ENCODE measurements around the gene RAB23.
A peak's percentile ranks its signal among the peaks of the same experiment; 100 is the strongest.

RAB23 gene

GRCh38 chr6:57195457-57195856 lies 26.6 kb downstream of the RAB23 start:
- Mint-ChIP-seq H3K4me3 (no peak overlapping the region), H3K27me3 (no peaks in the 10 kb centered on the region), H3K27ac (ENCODE audit: low read depth) (no peak overlapping the region), H3K36me3 (ENCODE audit: insufficient read depth) (peaks cover 7% of the 10 kb centered on the region), H3K9me3 (no peaks in the 10 kb centered on the region), H3K4me1 (no peaks in the 10 kb centered on the region)
- ATAC-seq (replicated peaks; ENCODE audit: extremely low read depth, poor library complexity, severe bottlenecking) (no peak), DNase-seq (ENCODE audit: low spot score in 2 of 2) (no peak)

- Mint-ChIP-seq H3K27ac (ENCODE audit: low read depth) (no peak overlapping the region), H3K4me3 (no peak overlapping the region), H3K27me3 (no peaks in the 10 kb centered on the region), H3K9me3 (no peaks in the 10 kb centered on the region), H3K36me3 (ENCODE audit: insufficient read depth) (peaks cover 7% of the 10 kb centered on the region), H3K4me1 (no peaks in the 10 kb centered on the region)
- ATAC-seq (replicated peaks; ENCODE audit: extremely low read depth, poor library complexity, severe bottlenecking) (no peak), DNase-seq (ENCODE audit: low spot score in 2 of 2) (no peak)
Measured at GRCh38 chr6:57193177-57193576, 28.9 kb downstream of the RAB23 start.

- DNase-seq (ENCODE audit: low spot score in 2 of 2) = no peak
- H3K27me3 Mint-ChIP-seq = no peaks in the 10 kb centered on the region
- H3K4me3 Mint-ChIP-seq = no peak overlapping the region
- H3K9me3 Mint-ChIP-seq = no peaks in the 10 kb centered on the region
- peaks cover 5% of the 10 kb centered on the region for H3K36me3 Mint-ChIP-seq (ENCODE audit: insufficient read depth)
- H3K27ac Mint-ChIP-seq (ENCODE audit: low read depth) = no peak overlapping the region
- H3K4me1 Mint-ChIP-seq = no peaks in the 10 kb centered on the region
- no peak for ATAC-seq (replicated peaks; ENCODE audit: extremely low read depth, poor library complexity, severe bottlenecking)
Measured at GRCh38 chr6:57190140-57190539, 32.0 kb downstream of the RAB23 start.

- H3K36me3 Mint-ChIP-seq (ENCODE audit: insufficient read depth) = peaks cover 11% of the 10 kb centered on the region
- no peak for DNase-seq (ENCODE audit: low spot score in 2 of 2)
- no peak for ATAC-seq (replicated peaks; ENCODE audit: extremely low read depth, poor library complexity, severe bottlenecking)
- no peaks in the 10 kb centered on the region for H3K9me3 Mint-ChIP-seq
- H3K27me3 Mint-ChIP-seq = no peaks in the 10 kb centered on the region
- H3K4me1 Mint-ChIP-seq = no peaks in the 10 kb centered on the region
- H3K4me3 Mint-ChIP-seq = no peak overlapping the region
- peak overlapping the region; percentile 13 for H3K27ac Mint-ChIP-seq (ENCODE audit: low read depth)
Measured at GRCh38 chr6:57183336-57183735, 38.8 kb downstream of the RAB23 start.

- no peaks in the 10 kb centered on the region for H3K4me1 Mint-ChIP-seq
- H3K27ac Mint-ChIP-seq (ENCODE audit: low read depth) = peak overlapping the region; percentile 69
- peaks cover 11% of the 10 kb centered on the region for H3K36me3 Mint-ChIP-seq (ENCODE audit: insufficient read depth)
- H3K9me3 Mint-ChIP-seq = no peaks in the 10 kb centered on the region
- no peaks in the 10 kb centered on the region for H3K27me3 Mint-ChIP-seq
- no peak overlapping the region for H3K4me3 Mint-ChIP-seq
- ATAC-seq (replicated peaks; ENCODE audit: extremely low read depth, poor library complexity, severe bottlenecking) (no peak), DNase-seq (ENCODE audit: low spot score in 2 of 2) (no peak)
Measured at GRCh38 chr6:57182017-57182432, 40.1 kb downstream of the RAB23 start.

DNA sequence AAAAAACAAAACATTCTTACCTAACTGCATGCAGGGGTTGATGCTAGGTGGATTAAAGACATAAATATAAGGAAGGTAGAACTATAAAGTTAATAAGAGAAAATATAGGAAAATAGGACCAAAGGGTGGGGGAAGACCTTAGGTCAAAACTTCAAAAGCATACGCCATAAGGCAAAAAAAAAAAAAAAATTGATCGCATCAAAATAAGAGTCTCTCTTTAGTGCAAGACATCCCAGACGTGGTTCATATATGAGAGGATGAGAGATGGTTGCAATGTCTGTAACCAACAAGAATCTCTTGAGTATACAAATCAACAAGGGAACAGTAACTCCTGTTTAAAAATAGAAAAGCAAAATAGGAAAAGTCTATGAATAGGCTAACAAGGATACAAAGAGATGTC lies 41.5 kb downstream of the RAB23 start:
- Mint-ChIP-seq H3K27me3 (no peaks in the 10 kb centered on the region), H3K9me3 (no peaks in the 10 kb centered on the region), H3K4me1 (peaks cover 1% of the 10 kb centered on the region), H3K27ac (ENCODE audit: low read depth) (no peak overlapping the region), H3K4me3 (no peak overlapping the region), H3K36me3 (ENCODE audit: insufficient read depth) (peaks cover 11% of the 10 kb centered on the region)
- ATAC-seq (replicated peaks; ENCODE audit: extremely low read depth, poor library complexity, severe bottlenecking) = no peak
- no peak for DNase-seq (ENCODE audit: low spot score in 2 of 2)

DNA sequence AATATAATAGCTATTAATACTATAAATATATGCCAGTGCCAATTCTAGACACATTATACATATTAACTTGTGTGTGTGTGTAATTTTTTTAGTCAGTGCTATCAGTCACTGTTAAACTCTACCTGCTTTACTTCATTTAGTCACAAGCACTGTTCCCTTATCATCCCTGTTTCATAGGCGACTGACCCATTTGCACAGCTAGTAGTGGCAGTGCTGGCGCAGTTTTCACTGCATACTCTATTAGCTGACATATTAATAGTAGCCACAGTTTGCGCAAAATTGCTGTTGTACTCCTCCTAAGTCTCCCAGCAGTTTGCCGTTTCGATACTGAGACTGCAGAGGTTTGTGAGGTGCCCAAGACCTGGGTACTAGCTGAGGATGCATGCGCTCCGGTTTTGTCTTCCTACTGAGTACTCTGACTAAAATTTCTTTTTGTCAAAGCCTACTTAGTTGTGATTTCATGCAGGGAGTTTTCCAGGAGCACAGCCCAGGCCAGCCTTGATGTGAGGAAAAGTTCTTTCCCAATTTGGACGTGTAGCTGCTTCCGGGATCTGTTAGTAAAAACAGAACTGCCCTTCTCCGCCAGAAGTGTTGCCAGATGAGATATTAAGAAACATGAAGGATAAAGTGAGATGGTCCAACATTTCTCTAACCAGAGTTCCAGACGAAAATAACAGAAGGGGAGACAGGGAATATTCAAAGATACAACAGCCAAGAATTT lies 44.4 kb downstream of the RAB23 start:
- H3K4me3 Mint-ChIP-seq = no peak overlapping the region
- H3K36me3 Mint-ChIP-seq (ENCODE audit: insufficient read depth) = peaks cover 6% of the 10 kb centered on the region
- no peak overlapping the region for H3K27ac Mint-ChIP-seq (ENCODE audit: low read depth)
- no peak for DNase-seq (ENCODE audit: low spot score in 2 of 2)
- peaks cover 16% of the 10 kb centered on the region for H3K4me1 Mint-ChIP-seq
- no peak for ATAC-seq (replicated peaks; ENCODE audit: extremely low read depth, poor library complexity, severe bottlenecking)
- H3K9me3 Mint-ChIP-seq = no peaks in the 10 kb centered on the region
- H3K27me3 Mint-ChIP-seq = no peaks in the 10 kb centered on the region

DNA sequence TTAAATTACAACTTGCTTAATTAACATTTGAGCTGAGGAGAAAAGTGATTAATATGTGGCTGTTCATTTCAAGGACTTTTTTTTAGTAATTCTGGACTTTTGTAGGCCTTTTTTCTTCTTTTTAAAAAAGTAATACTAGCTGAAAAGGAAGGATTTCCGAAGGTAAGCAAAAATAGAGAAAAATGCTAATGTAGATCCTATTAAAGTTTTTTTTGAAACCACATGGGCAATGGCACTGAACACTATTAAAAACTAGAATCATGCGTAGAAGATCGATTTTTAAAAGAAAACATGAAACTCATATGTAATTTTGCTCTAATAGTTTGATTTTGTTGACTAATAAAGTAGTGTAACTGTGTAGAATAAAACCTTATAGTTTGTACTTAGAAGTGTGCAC lies 47.6 kb downstream of the RAB23 start:
- Mint-ChIP-seq H3K27me3 (no peaks in the 10 kb centered on the region), H3K9me3 (no peaks in the 10 kb centered on the region), H3K27ac (ENCODE audit: low read depth) (no peak overlapping the region), H3K4me3 (no peak overlapping the region), H3K36me3 (ENCODE audit: insufficient read depth) (peaks cover 3% of the 10 kb centered on the region), H3K4me1 (peaks cover 21% of the 10 kb centered on the region)
- DNase-seq (ENCODE audit: low spot score in 2 of 2) (no peak), ATAC-seq (replicated peaks; ENCODE audit: extremely low read depth, poor library complexity, severe bottlenecking) (no peak)

DNA sequence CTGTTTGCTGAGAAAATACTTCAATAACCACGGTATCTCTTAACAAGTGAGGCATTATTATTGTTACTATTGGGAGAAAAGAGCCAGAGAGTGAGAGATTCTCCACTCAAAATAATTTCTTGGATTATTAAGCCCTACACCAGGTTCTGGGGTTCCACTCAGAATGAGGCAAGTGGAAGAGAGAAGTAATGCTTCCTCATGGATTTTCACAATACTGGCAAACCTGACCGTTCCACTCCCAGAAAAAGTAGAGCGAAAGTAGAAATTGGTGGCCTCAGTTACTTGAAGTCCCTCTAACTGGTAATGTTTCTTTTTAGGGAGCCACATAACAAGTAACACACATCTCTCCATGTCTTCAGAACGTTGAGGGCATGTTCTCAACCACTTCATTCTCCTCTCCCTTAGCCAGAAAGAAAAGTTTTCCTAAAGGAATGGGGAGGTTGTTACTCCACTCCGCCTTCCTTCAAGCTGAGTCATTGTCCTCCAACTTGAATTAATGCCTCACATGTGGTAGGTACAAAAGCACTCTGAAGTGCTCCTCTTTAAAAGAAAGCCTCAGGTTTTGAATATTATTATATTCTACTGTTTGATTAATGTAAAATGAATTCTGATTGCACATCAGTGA lies 48.1 kb downstream of the RAB23 start:
- ATAC-seq (replicated peaks; ENCODE audit: extremely low read depth, poor library complexity, severe bottlenecking) (no peak), DNase-seq (ENCODE audit: low spot score in 2 of 2) (no peak)
- Mint-ChIP-seq H3K4me1 (peaks cover 21% of the 10 kb centered on the region), H3K4me3 (peak overlapping the region; percentile 77), H3K27me3 (no peaks in the 10 kb centered on the region), H3K27ac (ENCODE audit: low read depth) (no peak overlapping the region), H3K36me3 (ENCODE audit: insufficient read depth) (peaks cover 3% of the 10 kb centered on the region), H3K9me3 (no peaks in the 10 kb centered on the region)

DNA sequence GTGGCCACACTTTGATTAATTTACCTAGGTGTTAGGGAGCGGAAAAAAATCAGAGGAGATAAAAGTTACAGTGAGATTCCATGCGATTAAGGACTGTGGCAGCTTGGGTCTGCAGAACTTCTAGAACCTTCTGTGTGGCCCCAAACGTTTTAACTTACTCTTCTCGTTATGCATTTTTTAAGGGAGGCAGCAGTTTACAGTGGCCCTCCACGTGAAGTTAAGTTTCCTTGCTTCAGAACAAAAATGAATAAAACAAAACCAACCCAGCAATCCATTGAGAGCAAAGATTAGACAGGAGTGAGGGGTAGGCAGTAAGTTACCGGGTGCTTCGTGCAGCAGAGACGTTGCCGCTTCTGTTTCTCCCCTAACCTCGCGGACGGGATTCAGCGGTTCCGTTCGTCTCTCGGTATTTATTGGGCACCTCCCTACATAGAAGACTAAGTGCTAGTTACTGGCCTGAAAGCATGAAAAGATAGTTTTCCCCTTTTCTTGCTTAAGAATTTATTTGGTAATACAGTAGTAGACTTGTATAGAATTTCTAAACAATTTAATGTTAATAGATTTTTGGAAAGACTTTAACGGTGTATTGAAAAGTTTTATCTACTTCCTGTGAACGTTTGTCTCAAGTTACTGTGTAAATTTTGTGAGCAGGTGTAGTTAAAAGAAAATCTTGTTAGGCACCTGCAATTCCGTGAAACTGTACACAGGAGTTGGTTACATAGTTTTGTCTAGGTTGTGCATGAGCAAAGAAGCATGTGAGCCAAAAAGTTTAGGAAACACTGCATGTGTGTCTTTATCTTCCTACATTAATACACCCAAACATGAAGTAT lies 48.8 kb downstream of the RAB23 start:
- Mint-ChIP-seq H3K27ac (ENCODE audit: low read depth) (peak overlapping the region; percentile 77), H3K4me1 (peaks cover 21% of the 10 kb centered on the region), H3K4me3 (peak overlapping the region; percentile 77), H3K27me3 (no peaks in the 10 kb centered on the region), H3K36me3 (ENCODE audit: insufficient read depth) (peaks cover 3% of the 10 kb centered on the region), H3K9me3 (no peaks in the 10 kb centered on the region)
- peak; percentile 21 for ATAC-seq (replicated peaks; ENCODE audit: extremely low read depth, poor library complexity, severe bottlenecking)
- no peak for DNase-seq (ENCODE audit: low spot score in 2 of 2)

DNA sequence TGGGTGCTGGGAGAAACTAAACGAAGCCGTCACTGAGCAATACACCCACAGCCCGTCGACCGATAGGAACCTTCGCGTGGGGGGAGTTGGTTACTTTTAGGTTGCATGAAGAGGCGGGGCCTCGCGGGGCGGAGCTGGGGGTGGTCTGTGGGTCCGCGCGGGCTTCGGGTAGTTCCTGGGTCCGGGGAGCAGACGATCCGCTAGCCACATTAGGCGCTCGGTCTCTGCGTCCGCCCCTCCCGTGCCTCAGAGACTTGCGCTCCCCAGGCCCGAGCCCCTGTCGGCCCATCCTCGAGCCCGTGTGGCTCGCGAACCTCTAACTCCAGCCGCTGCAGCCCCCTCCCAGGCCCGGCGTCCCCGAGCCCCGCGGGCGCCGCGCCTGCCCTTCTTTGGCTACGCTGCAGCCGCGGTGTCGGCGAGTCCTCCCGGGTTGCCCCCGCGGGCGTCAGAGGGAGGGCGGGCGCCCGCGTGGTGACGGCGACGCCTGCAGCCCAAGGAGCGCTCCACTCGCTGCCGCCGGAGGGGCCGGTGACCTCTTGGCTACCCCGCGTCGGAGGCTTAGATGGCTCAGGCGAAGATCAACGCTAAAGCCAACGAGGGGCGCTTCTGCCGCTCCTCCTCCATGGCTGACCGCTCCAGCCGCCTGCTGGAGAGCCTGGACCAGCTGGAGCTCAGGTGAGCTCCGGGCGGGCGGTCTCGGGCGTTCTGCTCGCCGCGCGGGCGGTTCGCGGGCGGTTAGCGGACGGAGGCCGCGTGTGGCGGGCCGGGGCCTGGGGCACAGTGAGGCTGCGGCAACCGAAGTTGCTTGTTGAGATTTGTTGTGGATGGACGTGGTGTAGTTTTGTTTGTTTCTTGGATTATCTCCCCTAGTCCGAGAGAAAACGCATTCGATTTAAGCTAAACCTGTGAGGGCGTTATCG lies 49.7 kb downstream of the RAB23 start, which contains the start of gene BAG2:
TSS of gene BAG2 (plus strand) at position 191 of the 920 bp plus-strand sequence. CDS start at position 563, 372 bp downstream.
- H3K9me3 Mint-ChIP-seq = no peaks in the 10 kb centered on the region
- H3K27ac Mint-ChIP-seq (ENCODE audit: low read depth) = peak within 1 kb of the TSS; percentile 77
- peaks cover 3% of the 10 kb centered on the region for H3K36me3 Mint-ChIP-seq (ENCODE audit: insufficient read depth)
- H3K27me3 Mint-ChIP-seq = no peaks in the 10 kb centered on the region
- peak; percentile 82 to 89 for DNase-seq (ENCODE audit: low spot score in 2 of 2)
- H3K4me3 Mint-ChIP-seq = peak within 1 kb of the TSS; percentile 77
- peak; percentile 85 for ATAC-seq (replicated peaks; ENCODE audit: extremely low read depth, poor library complexity, severe bottlenecking)
- H3K4me1 Mint-ChIP-seq = peaks cover 21% of the 10 kb centered on the region

DNA sequence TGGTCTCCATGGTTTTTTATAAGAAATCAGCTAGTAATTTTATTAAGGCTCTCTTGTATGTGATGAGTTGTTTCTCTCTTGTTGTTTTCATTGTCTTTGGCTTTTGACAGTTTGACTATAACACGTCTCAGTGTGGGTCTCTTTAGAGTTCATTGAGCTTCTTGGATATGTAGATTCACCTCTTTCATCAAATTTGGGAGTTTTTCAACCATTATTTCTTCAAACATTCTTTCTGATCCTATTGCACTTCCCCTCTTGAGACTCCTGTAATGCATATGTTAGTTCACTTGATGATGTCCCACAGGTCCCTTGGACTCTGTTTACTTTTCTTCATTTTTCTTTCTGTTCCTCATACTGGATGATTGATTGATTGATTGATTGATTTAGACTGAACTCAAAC lies 57.0 kb downstream of the RAB23 start:
- Mint-ChIP-seq H3K9me3 (peaks cover 8% of the 10 kb centered on the region), H3K27me3 (no peaks in the 10 kb centered on the region), H3K4me1 (no peaks in the 10 kb centered on the region), H3K4me3 (no peak overlapping the region), H3K36me3 (ENCODE audit: insufficient read depth) (peaks cover 3% of the 10 kb centered on the region), H3K27ac (ENCODE audit: low read depth) (no peak overlapping the region)
- no peak for ATAC-seq (replicated peaks; ENCODE audit: extremely low read depth, poor library complexity, severe bottlenecking)
- no peak for DNase-seq (ENCODE audit: low spot score in 2 of 2)
